Mucosa of descending colon (tissue), 3 donors: ENCODE results near the gene SETX. TPM values are rescaled to one million over a fixed set of nuclear protein-coding genes. Genes with fewer than 3 reads are reported as not detected.

Experiments
- ATAC-seq: fragments of 200-7000 bp; cut with Tn5 transposase; one replicate; pipeline ENCODE4 v1.9.1; 2020; ENCODE audit warnings: mild to moderate bottlenecking, moderate library complexity
- DNase-seq, 3 donors: peaks; one replicate each; pipeline ENCODE4 v3.0.0-alpha.2; 2020
- H3K36me3 ChIP-seq: fragments of 200-600 bp; one replicate; pipeline ENCODE4 v1.8.0; 2021; ENCODE audit warnings: low read depth, mild to moderate bottlenecking
- H3K4me1 ChIP-seq: fragments of 200-600 bp; one replicate; pipeline ENCODE4 v1.8.0; 2021; ENCODE audit warnings: low read depth, mild to moderate bottlenecking
- H3K4me3 ChIP-seq: fragments of 200-600 bp; one replicate; pipeline ENCODE4 v1.8.0; 2021; ENCODE audit warnings: mild to moderate bottlenecking
- H3K9me3 ChIP-seq: fragments of 200-600 bp; one replicate; pipeline ENCODE4 v1.8.0; 2021; ENCODE audit warnings: mild to moderate bottlenecking
- intact Hi-C, 2 donors: fragments of 100-400 bp; cut with DNase I in 1 of 2; cut with micrococcal nuclease in 1 of 2; formaldehyde crosslinking; loops; one replicate each; pipeline versions ENCODE4 v1.11.0 to v1.11.1; 2022; cut with DNase I, micrococcal nuclease
- total RNA-seq, 3 donors: library from RNA; stranded (reverse); fragmentation: NEBNext Ultra II Directional in 2 of 3; extraction: Animal tissue kit (Norgen Biotek cat#: 25700) in 2 of 3; gene quantifications; one replicate each; pipeline versions ENCODE4 v1.2.1 to v1.2.4, GENCODE V29; 2021 to 2023
- TF ChIP-seq, protein P1 (sequence below): fragments of 200-600 bp; IDR thresholded peaks from one replicate; pipeline ENCODE4 v1.8.0; 2022; ENCODE audit warnings: antibody characterized with exemption, mild to moderate bottlenecking
- donor health status: DM: no; HTN: no; CAD: no; lungs with moderate emphysema.
- donor health status: DM: no; HTN: no; CAD: no.
- donor health status: DM: no; HTN: yes; CAD: no.

The SETX gene
- total RNA-seq, 3 donors from 2014 or later: 35.4 to 54.2 (median 38.7) TPM

GRCh38 chr9:132237481-132237880, 117.3 kb downstream of the SETX start:
- intact Hi-C loops: loop anchor here in 1 of 2 donors (10.0 kb wide), 1 partner anchor 473 kb away; no protein-coding TSS in a partner anchor
- no peak overlapping the region for H3K4me3 ChIP-seq
- no peak for DNase-seq
- no peaks in the 10 kb centered on the region for H3K4me1 ChIP-seq
- ATAC-seq: no peak
- no peaks in the 10 kb centered on the region for H3K36me3 ChIP-seq
- TF ChIP-seq, protein P1, sequence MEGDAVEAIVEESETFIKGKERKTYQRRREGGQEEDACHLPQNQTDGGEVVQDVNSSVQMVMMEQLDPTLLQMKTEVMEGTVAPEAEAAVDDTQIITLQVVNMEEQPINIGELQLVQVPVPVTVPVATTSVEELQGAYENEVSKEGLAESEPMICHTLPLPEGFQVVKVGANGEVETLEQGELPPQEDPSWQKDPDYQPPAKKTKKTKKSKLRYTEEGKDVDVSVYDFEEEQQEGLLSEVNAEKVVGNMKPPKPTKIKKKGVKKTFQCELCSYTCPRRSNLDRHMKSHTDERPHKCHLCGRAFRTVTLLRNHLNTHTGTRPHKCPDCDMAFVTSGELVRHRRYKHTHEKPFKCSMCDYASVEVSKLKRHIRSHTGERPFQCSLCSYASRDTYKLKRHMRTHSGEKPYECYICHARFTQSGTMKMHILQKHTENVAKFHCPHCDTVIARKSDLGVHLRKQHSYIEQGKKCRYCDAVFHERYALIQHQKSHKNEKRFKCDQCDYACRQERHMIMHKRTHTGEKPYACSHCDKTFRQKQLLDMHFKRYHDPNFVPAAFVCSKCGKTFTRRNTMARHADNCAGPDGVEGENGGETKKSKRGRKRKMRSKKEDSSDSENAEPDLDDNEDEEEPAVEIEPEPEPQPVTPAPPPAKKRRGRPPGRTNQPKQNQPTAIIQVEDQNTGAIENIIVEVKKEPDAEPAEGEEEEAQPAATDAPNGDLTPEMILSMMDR: no peak
- H3K9me3 ChIP-seq: no peaks in the 10 kb centered on the region

DNA sequence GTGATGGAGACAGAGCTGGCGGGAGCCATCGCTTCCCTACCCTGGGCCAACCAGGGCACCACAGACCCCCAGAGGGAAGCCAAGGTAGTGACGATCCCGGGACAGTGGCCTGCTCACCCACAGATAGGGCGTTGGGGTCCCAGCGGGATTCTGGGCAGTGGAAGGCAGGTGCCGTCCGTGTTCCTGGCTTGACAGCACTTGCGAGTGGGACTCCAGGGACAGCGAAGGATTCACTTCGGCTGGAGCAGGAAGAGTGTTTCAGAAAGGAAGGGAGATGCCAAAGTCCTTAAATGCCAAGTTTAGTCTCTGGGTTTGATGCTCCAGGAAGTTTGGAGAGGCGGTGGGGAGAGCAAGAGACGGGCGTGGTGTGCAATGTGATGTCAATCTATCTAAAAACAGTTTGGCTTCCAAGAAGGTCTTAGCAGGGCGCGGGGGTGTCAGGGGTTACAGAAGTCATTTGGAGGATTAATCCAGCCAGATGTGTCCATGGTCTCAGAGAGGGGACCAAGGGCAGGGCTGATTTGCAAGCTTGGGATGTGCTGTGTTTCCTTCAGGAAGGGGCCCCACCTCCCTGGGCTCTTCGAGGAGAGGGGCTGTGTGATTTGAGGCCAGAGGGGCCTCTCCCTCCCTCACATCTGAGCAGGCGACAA, 118.0 kb downstream of the SETX start:
- DNase-seq (no peak), ATAC-seq (no peak)
- TF ChIP-seq, protein P1: no peak
- H3K4me1 ChIP-seq: no peaks in the 10 kb centered on the region
- no peaks in the 10 kb centered on the region for H3K36me3 ChIP-seq
- no peaks in the 10 kb centered on the region for H3K9me3 ChIP-seq
- intact Hi-C loops: loop anchor here in 1 of 2 donors (10.0 kb wide), 1 partner anchor 472 kb away; no protein-coding TSS in a partner anchor
- H3K4me3 ChIP-seq: no peak overlapping the region

DNA sequence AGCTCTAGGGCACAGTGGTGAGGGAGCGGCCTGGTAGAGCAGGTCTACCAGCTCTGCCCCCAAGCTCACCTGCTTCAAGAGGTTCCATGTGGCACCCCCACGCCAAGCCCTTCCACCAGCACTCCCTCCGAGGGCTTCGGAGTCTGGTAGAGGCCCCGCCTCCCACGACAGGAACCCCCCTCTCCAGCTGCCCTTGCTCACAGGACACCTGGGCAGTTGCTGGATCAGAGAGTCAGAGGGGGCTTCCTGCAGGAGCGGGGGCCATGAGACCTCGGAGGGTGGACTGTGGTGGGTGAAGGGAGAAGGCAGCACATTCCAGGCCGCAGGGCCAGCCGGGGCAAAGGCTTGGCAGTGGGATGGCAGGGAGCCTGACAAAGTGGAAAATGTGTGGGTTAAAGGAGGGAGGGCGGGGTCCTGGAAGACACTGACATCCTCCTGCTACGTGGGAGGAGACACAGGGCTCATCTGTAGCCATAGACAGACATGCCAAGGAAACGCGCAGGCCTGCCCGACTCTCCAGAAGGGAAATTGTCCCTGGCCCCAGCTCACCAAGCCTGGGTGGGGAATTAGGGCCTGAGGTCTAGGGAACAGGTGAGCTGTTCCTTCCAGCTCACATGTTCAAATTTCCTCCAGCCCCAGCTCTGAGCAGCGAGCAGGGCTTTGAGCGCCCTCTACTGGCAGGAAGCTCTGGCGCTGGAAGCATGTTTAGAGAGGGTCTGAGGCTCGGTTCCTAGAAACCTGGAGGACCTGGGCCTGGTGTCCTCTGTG, 118.7 kb downstream of the SETX start:
- DNase-seq (peak in 2 of 3 donors; percentile 81 to 88), ATAC-seq (peak; percentile 13)
- H3K4me3 ChIP-seq: no peak overlapping the region
- no peaks in the 10 kb centered on the region for H3K4me1 ChIP-seq
- intact Hi-C loops: loop anchor here in 1 of 2 donors (10.0 kb wide), 1 partner anchor 471 kb away; no protein-coding TSS in a partner anchor
- H3K36me3 ChIP-seq: no peaks in the 10 kb centered on the region
- no peaks in the 10 kb centered on the region for H3K9me3 ChIP-seq
- TF ChIP-seq, protein P1: peak; percentile 97

GRCh38 chr9:132235125-132235524, 119.7 kb downstream of the SETX start:
- Histone ChIP-seq H3K4me3 (no peak overlapping the region), H3K36me3 (no peaks in the 10 kb centered on the region), H3K9me3 (no peaks in the 10 kb centered on the region), H3K4me1 (no peaks in the 10 kb centered on the region)
- ATAC-seq (no peak), DNase-seq (no peak)
- TF ChIP-seq, protein P1: no peak
- intact Hi-C loops: loop anchor here in 1 of 2 donors (10.0 kb wide), 1 partner anchor 470 kb away; no protein-coding TSS in a partner anchor

GRCh38 chr9:132234535-132234934, 120.3 kb downstream of the SETX start:
- Histone ChIP-seq H3K4me1 (no peaks in the 10 kb centered on the region), H3K4me3 (no peak overlapping the region), H3K9me3 (no peaks in the 10 kb centered on the region), H3K36me3 (no peaks in the 10 kb centered on the region)
- DNase-seq: no peak
- TF ChIP-seq, protein P1: no peak
- intact Hi-C loops: loop anchor here in 1 of 2 donors (10.0 kb wide), 1 partner anchor 470 kb away; no protein-coding TSS in a partner anchor
- no peak for ATAC-seq
